IPS-NIHi7 (cell line): Measurements from ENCODE around the gene CUX1.
A peak's percentile ranks its signal among the peaks of the same experiment; 100 is the strongest.
"Not testable (repeated sequence)": the region's sequence is repeated elsewhere in the genome, so short reads cannot be mapped to it uniquely, and the experiment has no call there.

Experiments used
- DNase-seq: peaks from one replicate; pipeline ENCODE4 v3.0.0; 2012; ENCODE audit warnings: mixed read lengths; ENCODE audit errors: extremely low spot score

The CUX1 gene

GRCh38 chr7:102044984-102045673 is 227.7 kb downstream of the CUX1 start:
- no peak for DNase-seq

DNA sequence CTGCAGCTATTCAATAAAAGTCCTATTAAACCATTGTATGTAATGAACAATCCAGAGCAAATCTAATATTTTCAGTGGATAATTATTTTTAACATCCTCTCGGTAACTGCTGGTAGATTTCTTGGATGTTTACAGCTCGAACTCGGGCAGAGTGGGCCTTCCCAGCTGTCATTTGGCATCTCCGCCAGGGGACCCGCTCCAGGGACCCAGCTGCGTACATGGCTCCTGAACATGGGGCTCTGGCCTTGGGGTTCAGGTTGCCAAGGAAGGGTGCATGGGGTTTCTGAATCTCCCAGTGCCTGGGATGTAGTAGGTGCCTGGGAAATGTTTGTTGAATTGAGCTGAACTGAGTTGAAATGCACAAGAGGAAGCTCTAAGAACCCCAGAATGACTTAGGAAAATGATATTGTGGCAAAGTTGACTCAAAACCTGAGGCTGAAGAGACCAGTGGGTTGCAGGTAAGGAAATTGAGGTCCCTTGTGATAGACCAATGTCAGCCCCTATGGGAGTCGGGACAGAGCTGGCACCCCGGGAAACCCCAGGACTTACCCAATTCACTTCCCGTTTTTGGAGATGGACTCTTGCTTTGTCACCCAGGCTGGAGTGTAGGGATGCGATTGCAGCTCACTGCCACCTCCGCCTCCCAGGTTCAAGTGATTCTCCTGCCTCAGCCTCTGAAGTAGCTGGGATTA is 228.4 kb downstream of the CUX1 start:
- no peak for DNase-seq

DNA sequence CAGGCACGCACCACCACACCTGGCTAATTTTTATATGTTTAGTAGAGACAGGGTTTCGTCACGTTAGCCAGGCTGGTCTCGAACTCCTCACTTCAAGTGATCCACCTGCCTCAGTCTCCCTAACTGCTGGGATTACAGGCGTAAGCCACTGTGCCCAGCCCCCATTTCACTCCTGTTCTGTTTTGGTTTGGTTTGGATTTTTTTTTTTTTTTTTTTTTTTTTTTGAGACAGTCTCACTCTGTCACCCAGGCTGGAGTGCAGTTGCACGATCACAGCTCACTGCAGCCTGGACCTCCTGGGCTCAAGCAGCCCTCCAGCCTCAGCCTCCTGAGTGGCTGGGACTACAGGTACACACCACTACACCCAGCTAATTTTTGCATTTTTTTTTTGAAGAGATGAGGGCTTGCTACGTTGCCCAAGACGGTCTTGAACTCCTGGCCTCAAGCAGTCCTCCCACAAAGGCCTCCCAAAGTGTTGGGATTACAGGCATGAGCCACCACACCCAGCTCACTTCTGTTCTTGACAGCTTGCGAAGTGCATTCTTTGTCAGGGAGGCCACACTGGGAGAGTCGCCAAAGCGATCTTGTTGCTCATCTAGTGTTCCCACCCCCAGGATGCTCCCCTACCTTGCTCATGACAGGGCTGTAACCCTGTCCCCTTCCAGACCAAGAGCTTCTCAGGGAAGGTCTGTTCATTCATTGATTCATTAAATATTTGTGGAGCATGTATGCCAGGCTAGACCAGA is 229.1 kb downstream of the CUX1 start:
- DNase-seq, result no peak

- no peak for DNase-seq
Observed at GRCh38 chr7:102047167-102047566, 229.7 kb downstream of the CUX1 start.

DNA sequence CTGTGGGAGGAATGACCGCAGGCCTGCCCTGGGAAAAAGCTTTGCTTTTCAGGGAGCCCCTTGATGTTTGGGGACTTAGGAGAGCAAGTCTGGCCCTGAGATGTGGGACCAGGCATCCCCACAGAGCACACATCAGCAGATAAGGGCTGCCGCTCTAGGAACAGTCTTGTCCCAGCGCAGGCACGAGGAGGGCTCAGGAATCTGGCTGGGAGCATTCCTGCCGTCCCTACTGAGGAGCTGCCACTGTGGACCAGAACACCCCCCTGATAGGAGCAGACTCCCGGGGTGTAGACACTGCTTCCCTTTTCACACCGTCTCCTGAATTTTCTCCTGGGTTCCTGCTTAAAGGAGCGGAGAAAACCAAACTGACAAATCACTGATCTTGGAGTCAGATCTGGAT is 232.3 kb downstream of the CUX1 start:
- no peak for DNase-seq

- no peak for DNase-seq
Observed at GRCh38 chr7:102050864-102051460, 233.5 kb downstream of the CUX1 start.

- DNase-seq, result not testable (repeated sequence)
Observed at GRCh38 chr7:102051736-102052135, 234.3 kb downstream of the CUX1 start.

DNA sequence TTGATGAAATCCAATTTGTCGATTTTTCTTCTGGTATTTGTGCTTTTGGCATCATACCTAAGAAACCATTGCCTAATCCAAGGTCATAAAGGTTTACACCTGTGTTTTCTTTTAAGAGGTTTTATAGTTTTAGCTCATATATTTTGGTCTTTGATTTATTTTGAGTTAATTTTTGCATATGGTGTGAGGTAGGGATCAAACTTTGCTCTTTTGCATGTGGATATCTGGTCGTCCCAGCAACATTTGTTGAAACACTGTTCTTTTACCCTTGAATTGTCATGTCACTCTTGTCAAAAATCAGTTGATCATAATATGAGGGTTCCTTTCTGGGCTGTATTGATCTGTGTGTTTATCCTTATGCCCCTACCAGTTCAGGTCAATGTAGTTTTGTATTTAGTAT is 236.7 kb downstream of the CUX1 start:
- no peak for DNase-seq

GRCh38 chr7:102055181-102055976 is 238.0 kb downstream of the CUX1 start:
- DNase-seq, result no peak

- no peak for DNase-seq
Observed at GRCh38 chr7:102059524-102059923, 242.1 kb downstream of the CUX1 start.

DNA sequence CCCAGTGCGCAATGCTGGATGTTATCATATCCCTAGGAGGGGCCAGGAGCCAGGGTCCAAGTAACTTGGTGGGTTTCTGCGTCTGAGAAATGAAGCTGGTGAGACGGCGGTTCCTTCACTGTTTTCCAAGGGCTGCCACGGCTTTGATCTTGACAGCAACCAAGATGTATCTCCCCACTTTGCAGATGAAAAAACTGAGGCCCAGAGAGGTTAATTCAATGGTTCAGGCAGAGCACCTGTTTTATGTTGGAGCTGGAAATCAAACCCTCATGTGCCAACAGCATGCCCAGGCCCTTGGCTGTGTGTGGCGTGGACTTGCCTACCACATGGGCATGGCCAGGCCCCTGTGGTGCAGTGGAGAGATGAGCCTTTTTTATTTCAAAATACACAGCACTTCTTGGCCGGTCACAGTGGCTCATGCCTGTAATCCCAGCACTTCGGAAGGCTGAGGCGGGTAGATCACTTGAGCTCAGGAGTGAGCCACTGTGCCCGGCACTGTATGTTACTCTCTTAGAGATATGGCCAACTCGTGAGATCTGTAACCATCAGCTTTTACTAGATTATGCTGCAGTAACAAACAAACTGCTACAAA is 244.0 kb downstream of the CUX1 start:
- no peak for DNase-seq

- DNase-seq, result no peak
Observed at GRCh38 chr7:102061981-102062390, 244.6 kb downstream of the CUX1 start.

GRCh38 chr7:102063690-102064180 is 246.3 kb downstream of the CUX1 start:
- peak; percentile 81 for DNase-seq

- DNase-seq, result peak; percentile 61
Observed at GRCh38 chr7:102064361-102065025, 247.1 kb downstream of the CUX1 start.

DNA sequence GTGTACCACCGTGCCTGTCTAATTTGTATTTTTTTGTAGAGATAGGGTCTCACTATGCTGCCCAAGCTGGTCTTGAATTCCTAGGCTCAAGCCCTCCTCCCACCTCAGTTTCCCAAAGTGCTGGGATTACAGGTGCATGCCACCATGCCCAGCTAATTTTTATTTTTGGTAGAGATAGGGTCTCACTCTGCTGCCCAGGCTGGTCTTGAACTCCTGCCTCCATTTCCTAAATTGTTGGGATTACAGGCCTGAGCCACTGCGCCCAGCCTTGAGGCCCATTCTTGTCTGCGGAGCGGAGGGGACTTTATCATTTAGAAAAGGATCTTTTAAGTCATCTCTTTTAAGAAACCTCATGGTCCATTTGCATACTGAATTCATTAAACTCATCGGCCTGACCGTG is 247.8 kb downstream of the CUX1 start:
- DNase-seq, result no peak

DNA sequence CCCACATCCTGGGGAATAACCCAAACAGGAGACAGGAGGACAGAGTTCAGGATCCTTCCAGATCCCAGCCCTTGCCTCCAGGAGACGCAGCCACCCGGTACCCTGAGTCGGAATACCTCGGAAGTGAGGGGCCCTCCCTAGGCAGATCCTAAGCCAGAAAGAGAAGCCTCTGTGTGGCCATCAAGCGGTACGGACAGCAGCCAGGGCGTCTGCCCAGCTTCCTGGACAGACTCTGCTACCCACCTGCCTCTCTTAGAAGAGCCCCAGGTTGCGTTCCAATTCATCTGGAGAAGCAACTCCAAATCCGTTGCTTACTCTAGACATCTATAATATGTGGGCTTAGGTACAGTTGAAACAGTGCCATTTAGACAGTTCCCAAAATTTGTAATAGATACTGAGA is 249.1 kb downstream of the CUX1 start:
- DNase-seq, result no peak

GRCh38 chr7:102068846-102069245 is 251.4 kb downstream of the CUX1 start:
- no peak for DNase-seq

DNA sequence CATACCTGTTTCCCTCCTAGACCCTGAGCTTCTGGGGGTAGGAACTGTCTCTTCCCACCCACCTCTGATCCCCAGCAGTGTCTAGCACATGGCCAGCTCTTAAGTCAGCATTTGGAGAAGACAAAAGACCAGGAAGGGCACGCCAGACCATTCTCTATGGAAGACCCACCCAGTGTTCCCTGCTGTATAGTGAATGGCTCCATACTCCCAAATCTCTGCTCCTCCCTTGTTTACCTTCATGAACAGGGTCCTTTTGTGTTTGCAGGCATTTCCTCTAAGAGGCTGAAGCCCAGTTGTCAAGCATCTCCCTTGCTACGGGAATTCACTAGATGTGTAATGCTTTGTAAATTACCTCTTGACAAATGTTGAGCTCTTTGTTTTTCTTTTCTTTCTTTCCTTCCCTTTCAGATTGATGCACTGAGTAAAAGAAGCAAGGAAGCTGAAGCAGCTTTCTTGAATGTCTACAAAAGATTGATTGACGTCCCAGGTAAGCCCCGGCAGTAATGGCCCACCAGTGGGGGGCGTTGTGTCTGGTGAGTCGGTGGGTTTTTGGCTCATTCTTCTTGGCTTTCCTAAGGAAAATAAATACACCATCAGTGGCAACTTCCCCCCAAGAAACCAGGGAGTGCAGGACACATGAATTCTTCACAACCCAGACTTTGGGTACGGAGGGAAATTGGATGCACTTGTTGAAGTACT is 252.7 kb downstream of the CUX1 start:
- no peak for DNase-seq

- no peak for DNase-seq
Observed at GRCh38 chr7:102072003-102072402, 254.6 kb downstream of the CUX1 start.
